Pancreas (tissue), 10 donors: ENCODE data around the gene CLASP1. TPM values are rescaled to one million over a fixed set of nuclear protein-coding genes. Genes with fewer than 3 reads are reported as not detected.
"Not testable (repeated sequence)": the region's sequence is repeated elsewhere in the genome, so short reads cannot be mapped to it uniquely, and the experiment has no call there.

Experiments used
- ATAC-seq, 4 donors: fragments of 200-7000 bp; cut with Tn5 transposase; one replicate each; pipeline versions ENCODE4 v1.8.0 to v1.9.1; 2020; ENCODE audit warnings: mild to moderate bottlenecking in 4 of 4, moderate library complexity in 4 of 4
- DNase-seq, 6 donors: peaks; one replicate each; pipeline ENCODE4 v3.0.0-alpha.2; 2020
- FAIRE-seq: peaks from 2 replicates; lab custom pipeline; 2012; peaks lifted over from hg19 to GRCh38; lab: Jason Lieb, UNC
- H3K27ac ChIP-seq, 4 donors: fragments of 200-600 bp; sonication (generic); 1 replicate in 3 of 4; 2 replicates in 1 of 4; pipeline versions ENCODE4 v1.5.0 to v1.8.0; 2020
- H3K27me3 ChIP-seq, 4 donors: fragments of 200-600 bp; one replicate each; pipeline ENCODE4 v1.8.0; 2021
- H3K36me3 ChIP-seq, 3 donors: fragments of 200-600 bp; sonication (generic) in 1 of 3; one replicate each; pipeline versions ENCODE4 v1.5.0 to v1.8.0; 2020 to 2021
- H3K4me1 ChIP-seq, 3 donors: fragments of 200-600 bp; one replicate each; pipeline ENCODE4 v1.8.0; 2021
- H3K4me3 ChIP-seq, 4 donors: fragments of 200-600 bp; sonication (generic) in 2 of 4; one replicate each; pipeline versions ENCODE4 v1.5.0 to v1.8.0; 2020 to 2021
- H3K9me3 ChIP-seq, 4 donors: fragments of 200-600 bp; one replicate each; pipeline ENCODE4 v1.8.0; 2021
- CTCF ChIP-seq, 4 donors: fragments of 200-600 bp; sonication (generic) in 3 of 4; IDR thresholded peaks; one replicate each; pipeline versions ENCODE4 v1.5.0 to v1.8.0; 2021; ENCODE audit warnings: antibody characterized with exemption in 4 of 4
- WGBS, 2 donors: extraction: QIAGEN DNeasy Blood & Tissue Kit; methylation state at CpG; one replicate each; pipeline ENCODE4 v1.1.7; 2013; 5-methylcytosine and 5-hydroxymethylcytosine counted together
- intact Hi-C, 3 donors: fragments of 100-400 bp; cut with DNase I; formaldehyde crosslinking; loops; one replicate each; pipeline versions ENCODE4 v1.11.1 to v1.14.2; 2022
- polyA plus RNA-seq, 2 donors: library from polyadenylated mRNA; stranded (reverse); fragments of 200-250 nt; gene quantifications; one replicate each; pipeline ENCODE4 v1.2.3, GENCODE V29; 2013
- total RNA-seq, 6 donors: library from RNA; stranded (reverse); fragmentation: NEBNext Ultra II Directional in 4 of 6; extraction: Animal tissue kit (Norgen Biotek cat#: 25700) in 4 of 6; gene quantifications; one replicate each; pipeline versions ENCODE4 v1.2.1 to v1.2.4, GENCODE V29; 2021 to 2023
- donor health status: healthy with polysubstance abuse.
- donor health status: DM: no; HTN: no; CAD: no; lungs with moderate emphysema.
- donor health status: DM: no; HTN: no; CAD: no.
- donor health status: control.
- donor health status: control.
- donor health status: Bipolar disorder and iron deficiency.
- donor health status: DM: yes; HTN: yes; CAD: no.
- donor health status: DM: no; HTN: no; CAD: no.
- donor health status: DM: no; HTN: no; CAD: no.
- donor health status: DM: yes; HTN: yes; CAD: no.

CLASP1 gene
- total and polyA plus RNA-seq, 8 donors: 8.9 to 34.5 (median 21.3) TPM

- ATAC-seq: peak in 1 of 4 donors; percentile 21
These were observed 84.4 kb downstream of the CLASP1 start for GRCh38 chr2:121564905-121565304.

GRCh38 chr2:121563754-121564153 is 85.5 kb downstream of the CLASP1 start:
- H3K36me3 ChIP-seq, H3K4me3 ChIP-seq, intact Hi-C loops, ATAC-seq, H3K9me3 ChIP-seq, H3K27ac ChIP-seq, DNase-seq, H3K27me3 ChIP-seq, FAIRE-seq, H3K4me1 ChIP-seq: not testable (repeated sequence)
- 87 to 96% methylated on average over 1 of the region's 1 CpG for WGBS, 2 donors

More at GRCh38 chr2:121564905-121565304, 84.4 kb downstream of the CLASP1 start:
- Histone ChIP-seq H3K27ac (no peak overlapping the region), H3K9me3 (no peaks in the 10 kb centered on the region), H3K4me1 (peaks cover 0 to 9% (median 3%) of the 10 kb centered on the region in 3 donors), H3K36me3 (no peaks in the 10 kb centered on the region), H3K4me3 (no peak overlapping the region), H3K27me3 (no peaks in the 10 kb centered on the region)
- 62 to 65% methylated on average over 3 of the region's 3 CpGs for WGBS, 2 donors
- FAIRE-seq: no peak
- no peak for DNase-seq
- TF ChIP-seq CTCF (IDR thresholded peaks at IDR 0.05): no peak
- intact Hi-C loops: no loop called here

- Histone ChIP-seq H3K4me3 (no peak overlapping the region), H3K9me3 (no peaks in the 10 kb centered on the region), H3K4me1 (peaks cover 0 to 9% (median 6%) of the 10 kb centered on the region in 3 donors), H3K27me3 (no peaks in the 10 kb centered on the region), H3K36me3 (no peaks in the 10 kb centered on the region), H3K27ac (no peak overlapping the region)
- FAIRE-seq (no peak), ATAC-seq (peak in 1 of 4 donors; percentile 19), DNase-seq (no peak)
- no peak for TF ChIP-seq CTCF (IDR thresholded peaks at IDR 0.05)
- WGBS, 2 donors: 80 to 81% methylated on average over 4 of the region's 4 CpGs
- intact Hi-C loops: no loop called here
These were observed 86.7 kb downstream of the CLASP1 start for GRCh38 chr2:121562269-121563176.

- no peak for ATAC-seq
- Histone ChIP-seq H3K27ac (no peak overlapping the region), H3K4me1 (peaks cover 0 to 9% (median 6%) of the 10 kb centered on the region in 3 donors), H3K4me3 (no peak overlapping the region), H3K27me3 (no peaks in the 10 kb centered on the region), H3K9me3 (no peaks in the 10 kb centered on the region), H3K36me3 (no peaks in the 10 kb centered on the region)
- WGBS, 2 donors: 93 to 94% methylated on average over 2 of the region's 2 CpGs
- no peak for DNase-seq
- no peak for FAIRE-seq
- intact Hi-C loops: no loop called here
- no peak for TF ChIP-seq CTCF (IDR thresholded peaks at IDR 0.05)
These were observed 87.5 kb downstream of the CLASP1 start for GRCh38 chr2:121561617-121562268.

- no peaks in the 10 kb centered on the region for H3K9me3 ChIP-seq
- ATAC-seq (no peak), DNase-seq (no peak), FAIRE-seq (no peak)
- H3K27ac ChIP-seq: no peak overlapping the region
- no peak for TF ChIP-seq CTCF (IDR thresholded peaks at IDR 0.05)
- H3K36me3 ChIP-seq: no peaks in the 10 kb centered on the region
- H3K4me3 ChIP-seq: no peak overlapping the region
- intact Hi-C loops: no loop called here
- no peaks in the 10 kb centered on the region for H3K27me3 ChIP-seq
- WGBS, 2 donors: 86 to 90% methylated on average over 7 of the region's 7 CpGs
- peaks cover 0 to 6% (median 0%) of the 10 kb centered on the region in 3 donors for H3K4me1 ChIP-seq
These were observed 90.9 kb downstream of the CLASP1 start for GRCh38 chr2:121558329-121558728.
